K562 (cell line): ENCODE results near the gene PHETA1. TPM values are rescaled to one million over a fixed set of nuclear protein-coding genes. Genes with fewer than 3 reads are reported as not detected.

Source experiments
- ATAC-seq: fragments of 200-7000 bp; cut with Tn5 transposase; 3 replicates; pipeline ENCODE4 v1.9.1; 2020; ENCODE audit warnings: moderate library complexity
- BruUV-seq: library from RNA; stranded (reverse); fragments of 400-500 nt; replicated peaks from 2 replicates; lab custom pipeline; 2021; lab: Mats Ljungman, UMichigan
- CTCF ChIA-PET: fragments of 300-600 bp; formaldehyde crosslinking; extraction: SDS; loops from one replicate; lab custom pipeline; 2021; ENCODE audit warnings: low intra/inter-chr PET ratio; lab: Yijun Ruan, JAX
- POLR2A ChIA-PET: fragments of 300-600, 350-650 bp; sonication (Branson Sonifier 250); formaldehyde crosslinking; extraction: SDS; loops from one replicate; lab custom pipeline; 2021; ENCODE audit warnings: antibody characterized with exemption, inconsistent platforms; lab: Yijun Ruan, JAX
- DNase-seq, 4 experiments: peaks; one replicate each; pipeline versions ENCODE4 v3.0.0 to v3.0.0-alpha.2; 2011 to 2018; ENCODE audit warnings: low spot score in 3 of 4, mixed read lengths in 3 of 4; ENCODE audit errors: extremely low read depth in 1 of 4
- FAIRE-seq: peaks from 2 replicates; lab custom pipeline; 2011; peaks lifted over from hg19 to GRCh38; lab: Jason Lieb, UNC
- H2AFZ ChIP-seq: 2 replicates; pipeline ENCODE4 v1.6.0; 2011; ENCODE audit warnings: low read depth, low read length, control low read depth, inconsistent platforms
- H3K27ac ChIP-seq: fragments of 200-600 bp; 3 replicates; pipeline ENCODE4 v1.8.0; 2011; ENCODE audit warnings: low read depth, mild to moderate bottlenecking, control low read depth, inconsistent platforms, low read length, moderate library complexity, mixed read lengths; ENCODE audit errors: extremely low read depth
- H3K27me3 ChIP-seq, 2 experiments: fragments of 300-600 bp in 1 of 2; 2 replicates in 1 of 2; 3 replicates in 1 of 2; pipeline versions ENCODE4 v1.6.0 to v1.8.0; 2011; ENCODE audit warnings: inconsistent platforms in 2 of 2, low read length in 2 of 2, mild to moderate bottlenecking in 1 of 2, mixed read lengths in 1 of 2, moderate library complexity in 1 of 2; ENCODE audit not compliant: control insufficient read depth in 2 of 2, insufficient read depth in 2 of 2
- H3K36me3 ChIP-seq: fragments of 300-600 bp; 3 replicates; pipeline ENCODE4 v1.8.0; 2011; ENCODE audit warnings: mild to moderate bottlenecking, low read length, inconsistent platforms; ENCODE audit not compliant: control insufficient read depth, insufficient read depth
- H3K4me1 ChIP-seq, 2 experiments: fragments of 200-600 bp in 1 of 2; replicated peaks in 1 of 2; 2 replicates in 1 of 2; 3 replicates in 1 of 2; pipeline versions ENCODE4 v1.5.1 to v1.8.0; 2011; ENCODE audit warnings: inconsistent platforms in 2 of 2, low read length in 2 of 2, mild to moderate bottlenecking in 1 of 2, mixed read lengths in 1 of 2, moderate library complexity in 1 of 2; ENCODE audit not compliant: control insufficient read depth in 2 of 2, insufficient read depth in 2 of 2
- H3K4me2 ChIP-seq: 2 replicates; pipeline ENCODE4 v1.6.1; 2011; ENCODE audit warnings: low read length, control low read depth, inconsistent platforms, mixed read lengths; ENCODE audit not compliant: insufficient read depth
- H3K4me3 ChIP-seq: fragments of 200-600 bp; sonication (generic), shearing (Covaris generic); 2 replicates; pipeline ENCODE4 v1.5.1; 2016; ENCODE audit warnings: control low read depth, inconsistent platforms
- H3K79me2 ChIP-seq: fragments of 200-600 bp; 3 replicates; pipeline ENCODE4 v1.8.0; 2011; ENCODE audit warnings: low read length, inconsistent platforms; ENCODE audit not compliant: control insufficient read depth, insufficient read depth
- H3K9ac ChIP-seq, 2 experiments: 2 replicates each; pipeline versions ENCODE4 v1.6.0 to v1.6.1; 2011; ENCODE audit warnings: low read depth in 2 of 2, low read length in 2 of 2, control low read depth in 1 of 2, inconsistent platforms in 1 of 2, mild to moderate bottlenecking in 1 of 2, mixed read lengths in 1 of 2; ENCODE audit not compliant: insufficient read depth in 1 of 2
- H3K9me1 ChIP-seq: one replicate; pipeline ENCODE4 v1.6.0; 2011; ENCODE audit warnings: inconsistent platforms, mild to moderate bottlenecking, low read length, moderate library complexity; ENCODE audit not compliant: control insufficient read depth, insufficient read depth
- H3K9me3 ChIP-seq: replicated peaks from 2 replicates; pipeline ENCODE4 v1.5.1; 2011; ENCODE audit warnings: low read depth, low read length, inconsistent platforms; ENCODE audit not compliant: control insufficient read depth, insufficient read depth
- H4K20me1 ChIP-seq: replicated peaks from 2 replicates; pipeline ENCODE4 v1.6.1; 2011; ENCODE audit warnings: low read length, inconsistent platforms, mixed read lengths; ENCODE audit not compliant: control insufficient read depth, insufficient read depth
- CBX3 ChIP-seq, 2 experiments: IDR thresholded peaks; 1 replicate in 1 of 2; 2 replicates in 1 of 2; pipeline ENCODE4 v1.6.1; 2012; ENCODE audit warnings: inconsistent platforms in 2 of 2, low read length in 2 of 2, borderline replicate concordance in 1 of 2, control low read depth in 1 of 2
- FIP1L1 ChIP-seq: fragments of 200-400 bp; formaldehyde crosslinking; IDR thresholded peaks from 2 replicates; pipeline ENCODE4 v1.6.1; 2018; ENCODE audit warnings: mild to moderate bottlenecking, low read depth, low read length; ENCODE audit not compliant: poor library complexity, severe bottlenecking
- FOXJ3 ChIP-seq: sonication (generic); formaldehyde crosslinking; IDR thresholded peaks from 2 replicates; pipeline ENCODE4 v1.4.0; 2020; ENCODE audit warnings: mild to moderate bottlenecking, missing genetic modification reagents
- GATA2 ChIP-seq: sonication (generic); formaldehyde crosslinking; IDR thresholded peaks from 2 replicates; pipeline ENCODE4 v1.4.0; 2020; ENCODE audit warnings: mild to moderate bottlenecking, missing genetic modification reagents
- PHF21A ChIP-seq: fragments of 450-650 bp; IDR thresholded peaks from 2 replicates; pipeline ENCODE4 v1.6.1; 2017; ENCODE audit warnings: low read depth, borderline replicate concordance
- RBM25 ChIP-seq: fragments of 200-400 bp; formaldehyde crosslinking; IDR thresholded peaks from 2 replicates; pipeline ENCODE4 v1.6.1; 2018; ENCODE audit warnings: low read length, low read depth, moderate library complexity; ENCODE audit not compliant: severe bottlenecking
- RNF2 ChIP-seq: sonication (generic); IDR thresholded peaks from 2 replicates; pipeline ENCODE4 v1.6.1; 2016
- SMAD2 ChIP-seq: fragments of 150-350 bp; IDR thresholded peaks from 2 replicates; pipeline ENCODE4 v1.6.1; 2014; ENCODE audit warnings: low read depth, mild to moderate bottlenecking, low read length
- TBL1XR1 ChIP-seq, 2 experiments: IDR thresholded peaks; 2 replicates each; pipeline ENCODE4 v1.6.1; 2012; ENCODE audit warnings: improper control_type of control experiment in 2 of 2, low read length in 2 of 2, mild to moderate bottlenecking in 1 of 2
- ZBTB1 ChIP-seq: sonication (generic); formaldehyde crosslinking; IDR thresholded peaks from 2 replicates; pipeline ENCODE4 v1.8.1; 2023; ENCODE audit warnings: missing genetic modification reagents, low read depth, mild to moderate bottlenecking, borderline replicate concordance
- ZFP1 ChIP-seq: fragments of 450-650 bp; formaldehyde crosslinking; IDR thresholded peaks from 2 replicates; pipeline ENCODE4 v1.4.0; 2020; ENCODE audit warnings: mild to moderate bottlenecking, mixed read lengths
- ZNF175 ChIP-seq: fragments of 200-800 bp; sonication (Bioruptor generic); IDR thresholded peaks from 2 replicates; pipeline ENCODE4 v1.6.1; 2016; ENCODE audit warnings: low read depth, mild to moderate bottlenecking, missing genetic modification characterization, missing compliant biosample characterization
- ZNF830 ChIP-seq: fragments of 250-450 bp; sonication (Bioruptor Pico); IDR thresholded peaks from 2 replicates; pipeline ENCODE4 v1.5.0; 2021; ENCODE audit warnings: mild to moderate bottlenecking
- WGBS: fragments of 100-300 bp; shearing (Covaris generic); methylation state at CpG from one replicate; pipeline ENCODE4 v1.1.6; 2016; ENCODE audit warnings: low coverage, mixed read lengths; ENCODE audit not compliant: insufficient coverage; ENCODE audit errors: missing lambda C conversion rate; 5-methylcytosine and 5-hydroxymethylcytosine counted together
- in situ Hi-C: fragments of 300-500 bp; cut with MboI; formaldehyde crosslinking; loops from 4 replicates; pipeline ENCODE4 v1.15.0; 2018; ENCODE audit warnings: inconsistent platforms, mixed read lengths
- intact Hi-C: fragments of 100-400 bp; cut with micrococcal nuclease; formaldehyde crosslinking; loops from 2 replicates; pipeline ENCODE4 v1.14.2; 2022
- polyA plus RNA-seq, 8 experiments: library from polyadenylated mRNA; depleted of rRNA in 4 of 8; stranded (reverse) in 5 of 8; unstranded in 3 of 8; fragments of >200 nt; fragmentation: Nextera tagmentation in 2 of 8; fragmentation: Illumina TruSeq in 1 of 8; extraction: Ambion mirVana in 2 of 8; extraction: Trizol in 1 of 8; gene quantifications; 2 replicates each; pipeline versions ENCODE4 v1.2.1 to v1.2.3, GENCODE V29; 2011 to 2014; ENCODE audit warnings: inconsistent platforms in 1 of 8, missing spikeins in 1 of 8
- total RNA-seq, 7 experiments: library from RNA; depleted of rRNA in 6 of 7; stranded (reverse); fragments of >200 nt in 6 of 7; fragmentation: Illumina TruSeq in 2 of 7; extraction: Trizol in 2 of 7; gene quantifications; 2 replicates each; pipeline versions ENCODE4 v1.2.1 to v1.2.3, GENCODE V29; 2011 to 2021; ENCODE audit warnings: low replicate concordance in 1 of 7
- TF ChIP-seq, protein P1 (sequence below): fragments of 250-450 bp; sonication (Bioruptor Pico); IDR thresholded peaks from 2 replicates; pipeline ENCODE4 v1.8.0; 2021; ENCODE audit warnings: mild to moderate bottlenecking, moderate library complexity
- TF ChIP-seq, protein P2 (sequence below): fragments of 450-650 bp; IDR thresholded peaks from 2 replicates; pipeline ENCODE4 v1.6.1; 2018; ENCODE audit warnings: mild to moderate bottlenecking, low read depth; ENCODE audit not compliant: partially characterized antibody
- TF ChIP-seq, protein P3 (sequence below): fragments of 450-650 bp; IDR thresholded peaks from 2 replicates; pipeline ENCODE4 v1.6.1; 2016; ENCODE audit warnings: antibody characterized with exemption

Gene PHETA1
- total and polyA plus RNA-seq, 9 of the 15 experiments (the other 6 are each of a cell fraction or from before 2014, with no cell fraction given), result 0.03 to 12.4 (median 3.0) TPM

DNA sequence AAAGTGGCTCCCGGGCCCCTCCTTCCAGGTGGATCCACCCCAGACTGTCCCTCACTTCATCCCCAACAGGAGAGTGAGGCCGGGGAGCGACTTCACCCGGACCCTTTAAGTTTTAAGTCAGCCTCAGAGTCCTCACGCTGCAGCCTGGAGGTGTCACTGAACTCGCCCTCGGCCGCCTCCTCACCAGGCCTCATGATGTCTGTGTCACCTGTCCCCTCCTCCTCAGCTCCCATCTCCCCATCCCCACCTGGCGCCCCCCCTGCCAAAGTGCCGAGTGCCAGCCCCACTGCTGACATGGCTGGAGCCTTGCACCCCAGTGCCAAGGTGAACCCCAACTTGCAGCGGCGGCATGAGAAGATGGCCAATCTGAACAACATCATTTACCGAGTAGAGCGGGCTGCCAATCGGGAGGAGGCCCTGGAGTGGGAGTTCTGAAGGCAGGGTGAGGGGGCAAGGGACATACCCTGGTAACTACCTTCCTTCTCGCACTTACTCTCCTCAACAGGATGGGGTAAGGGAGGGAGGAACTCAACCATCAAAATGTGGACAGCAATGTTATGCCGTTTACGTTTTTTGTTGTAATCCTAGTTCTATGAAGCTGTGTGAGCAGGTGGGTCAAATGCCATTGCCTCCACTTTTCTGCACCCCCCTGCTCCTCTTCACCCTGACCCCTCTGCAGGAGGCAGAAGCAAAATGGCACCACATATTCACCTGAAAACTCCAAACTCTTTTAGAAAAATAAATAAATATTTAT, 20.8 kb downstream of the PHETA1 start:
- peaks cover 2 to 20% of the 10 kb centered on the region in 2 experiments; a peak in 3 of 5 replicates for H3K27me3 ChIP-seq
- no peak for FAIRE-seq
- H3K9me1 ChIP-seq, result no peaks in the 10 kb centered on the region
- ATAC-seq, result no peak
- H4K20me1 ChIP-seq, result no peaks in the 10 kb centered on the region
- BruUV-seq, result no TSS peak
- no peaks in the 10 kb centered on the region for H3K4me1 ChIP-seq
- H3K36me3 ChIP-seq, result no peaks in the 10 kb centered on the region
- CTCF ChIA-PET, result no interaction called here
- no peak overlapping the region for H3K4me2 ChIP-seq
- H3K4me3 ChIP-seq, result no peak overlapping the region
- H3K9me3 ChIP-seq, result peaks cover 4% of the 10 kb centered on the region; the same call in 1 of the 2 replicates
- no peaks in the 10 kb centered on the region for H3K79me2 ChIP-seq
- DNase-seq, result no peak
- intact Hi-C loops (no loop called here), in situ Hi-C loops (no loop called here)
- no peak overlapping the region for H3K27ac ChIP-seq
- no peak overlapping the region for H2AFZ ChIP-seq
- POLR2A ChIA-PET, result interaction anchor here (1.5 kb wide), 1 partner anchor 10 kb away, joined by 3 read pairs; no protein-coding TSS in a partner anchor
- 21% methylated on average over 15 of the region's 18 CpGs for WGBS
- no peak overlapping the region for H3K9ac ChIP-seq
- no peak for TF ChIP-seq FOXJ3 (CRISPR knock-in tag)
- TF ChIP-seq GATA2 (CRISPR knock-in tag), result no peak
- no peak for TF ChIP-seq SMAD2
- TF ChIP-seq, protein P1, sequence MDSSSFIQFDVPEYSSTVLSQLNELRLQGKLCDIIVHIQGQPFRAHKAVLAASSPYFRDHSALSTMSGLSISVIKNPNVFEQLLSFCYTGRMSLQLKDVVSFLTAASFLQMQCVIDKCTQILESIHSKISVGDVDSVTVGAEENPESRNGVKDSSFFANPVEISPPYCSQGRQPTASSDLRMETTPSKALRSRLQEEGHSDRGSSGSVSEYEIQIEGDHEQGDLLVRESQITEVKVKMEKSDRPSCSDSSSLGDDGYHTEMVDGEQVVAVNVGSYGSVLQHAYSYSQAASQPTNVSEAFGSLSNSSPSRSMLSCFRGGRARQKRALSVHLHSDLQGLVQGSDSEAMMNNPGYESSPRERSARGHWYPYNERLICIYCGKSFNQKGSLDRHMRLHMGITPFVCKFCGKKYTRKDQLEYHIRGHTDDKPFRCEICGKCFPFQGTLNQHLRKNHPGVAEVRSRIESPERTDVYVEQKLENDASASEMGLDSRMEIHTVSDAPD (CRISPR knock-in tag), result no peak
- no peak for TF ChIP-seq TBL1XR1 (IDR thresholded peaks at IDR 0.05; ENCODE audit: low read length in 2 of 2)
- TF ChIP-seq PHF21A, result no peak
- TF ChIP-seq ZFP1 (CRISPR knock-in tag), result no peak
- peak; percentile 54 for TF ChIP-seq RBM25
- no peak for TF ChIP-seq RNF2
- no peak for TF ChIP-seq ZNF175 (CRISPR knock-in tag)
- no peak for TF ChIP-seq ZNF830 (CRISPR knock-in tag)
- 0 out of 3 replicates have a peak, but pooled peaks of 1 of the 2 experiments have one; percentile 52 for TF ChIP-seq CBX3 (IDR thresholded peaks at IDR 0.05; ENCODE audit: borderline replicate concordance in 1 of 2, low read length in 2 of 2)
- TF ChIP-seq, protein P2, sequence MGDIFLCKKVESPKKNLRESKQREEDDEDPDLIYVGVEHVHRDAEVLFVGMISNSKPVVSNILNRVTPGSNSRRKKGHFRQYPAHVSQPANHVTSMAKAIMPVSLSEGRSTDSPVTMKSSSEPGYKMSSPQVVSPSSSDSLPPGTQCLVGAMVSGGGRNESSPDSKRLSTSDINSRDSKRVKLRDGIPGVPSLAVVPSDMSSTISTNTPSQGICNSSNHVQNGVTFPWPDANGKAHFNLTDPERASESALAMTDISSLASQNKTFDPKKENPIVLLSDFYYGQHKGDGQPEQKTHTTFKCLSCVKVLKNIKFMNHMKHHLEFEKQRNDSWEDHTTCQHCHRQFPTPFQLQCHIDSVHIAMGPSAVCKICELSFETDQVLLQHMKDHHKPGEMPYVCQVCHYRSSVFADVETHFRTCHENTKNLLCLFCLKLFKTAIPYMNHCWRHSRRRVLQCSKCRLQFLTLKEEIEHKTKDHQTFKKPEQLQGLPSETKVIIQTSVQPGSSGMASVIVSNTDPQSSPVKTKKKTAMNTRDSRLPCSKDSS, result peak; percentile 38
- TF ChIP-seq FIP1L1, result no peak
- no peak for TF ChIP-seq ZBTB1
- TF ChIP-seq, protein P3, sequence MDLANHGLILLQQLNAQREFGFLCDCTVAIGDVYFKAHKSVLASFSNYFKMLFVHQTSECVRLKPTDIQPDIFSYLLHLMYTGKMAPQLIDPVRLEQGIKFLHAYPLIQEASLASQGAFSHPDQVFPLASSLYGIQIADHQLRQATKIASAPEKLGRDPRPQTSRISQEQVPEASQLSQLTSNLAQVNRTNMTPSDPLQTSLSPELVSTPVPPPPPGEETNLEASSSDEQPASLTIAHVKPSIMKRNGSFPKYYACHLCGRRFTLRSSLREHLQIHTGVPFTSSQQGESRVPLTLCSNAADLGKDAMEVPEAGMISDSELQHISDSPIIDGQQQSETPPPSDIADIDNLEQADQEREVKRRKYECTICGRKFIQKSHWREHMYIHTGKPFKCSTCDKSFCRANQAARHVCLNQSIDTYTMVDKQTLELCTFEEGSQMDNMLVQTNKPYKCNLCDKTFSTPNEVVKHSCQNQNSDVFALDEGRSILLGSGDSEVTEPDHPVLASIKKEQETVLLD, result no peak
